HCT116 (cell line): ENCODE data around the gene OR5B21.

Source experiments
- CBX3 ChIP-seq: IDR thresholded peaks from 2 replicates; pipeline ENCODE4 v1.6.1; 2012; ENCODE audit warnings: low read depth
- FOSL1 ChIP-seq: IDR thresholded peaks from 2 replicates; pipeline ENCODE4 v1.6.1; 2012; ENCODE audit warnings: low read depth
- POLR2A ChIP-seq: IDR thresholded peaks from 2 replicates; pipeline ENCODE4 v1.7.0; 2011; ENCODE audit warnings: borderline replicate concordance; ENCODE audit not compliant: insufficient read depth, insufficient read length; ENCODE audit errors: extremely low read depth
- POLR2AphosphoS5 ChIP-seq: IDR thresholded peaks from 2 replicates; pipeline ENCODE4 v1.6.1; 2011; ENCODE audit warnings: mild to moderate bottlenecking, low read depth, low read length, moderate library complexity
- SIN3A ChIP-seq: IDR thresholded peaks from 2 replicates; pipeline ENCODE4 v1.6.1; 2012; ENCODE audit warnings: low read depth
- TCF7L2 ChIP-seq: IDR thresholded peaks from 2 replicates; pipeline ENCODE4 v1.7.0; 2011; ENCODE audit warnings: borderline replicate concordance, inconsistent platforms; ENCODE audit not compliant: insufficient read depth, insufficient read length; ENCODE audit errors: extremely low read depth
- TF ChIP-seq, protein P1 (sequence below), 3 experiments: fragments of 200-600 bp in 1 of 3; sonication (generic) in 1 of 3; IDR thresholded peaks in 2 of 3; conservative IDR thresholded peaks in 1 of 3; 2 replicates each; pipeline ENCODE4 v1.5.1; 2012 to 2017; ENCODE audit warnings: low read depth in 2 of 3, low read length in 2 of 3, antibody characterized with exemption in 1 of 3, borderline replicate concordance in 1 of 3, control low read depth in 1 of 3, mild to moderate bottlenecking in 1 of 3, mixed read lengths in 1 of 3, mixed run types in 1 of 3, moderate library complexity in 1 of 3; ENCODE audit not compliant: insufficient read depth in 1 of 3
- TF ChIP-seq, protein P2 (sequence below): IDR thresholded peaks from 2 replicates; pipeline ENCODE4 v1.6.1; 2012; ENCODE audit warnings: low read depth
- TF ChIP-seq, protein P3 (sequence below): IDR thresholded peaks from 2 replicates; pipeline ENCODE4 v1.6.1; 2012

DNA sequence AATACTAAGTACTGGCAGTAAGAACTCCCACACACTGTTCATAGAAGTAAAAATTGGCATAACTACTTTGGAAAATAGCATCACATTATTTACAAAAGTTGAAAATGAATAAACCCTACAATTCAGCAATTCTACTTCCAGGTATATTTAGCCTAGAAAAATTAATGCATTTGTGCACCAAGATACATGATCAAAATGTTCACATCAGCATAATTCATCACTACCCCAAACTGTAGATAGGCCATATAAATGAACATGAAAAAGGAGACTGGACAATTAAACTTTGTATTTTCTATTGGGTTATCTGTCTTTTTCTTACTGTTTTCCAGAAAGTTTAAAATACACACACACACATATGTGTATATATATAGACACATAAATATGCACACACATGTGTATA, 5.9 kb downstream of the OR5B21 start:
- TF ChIP-seq, protein P1, sequence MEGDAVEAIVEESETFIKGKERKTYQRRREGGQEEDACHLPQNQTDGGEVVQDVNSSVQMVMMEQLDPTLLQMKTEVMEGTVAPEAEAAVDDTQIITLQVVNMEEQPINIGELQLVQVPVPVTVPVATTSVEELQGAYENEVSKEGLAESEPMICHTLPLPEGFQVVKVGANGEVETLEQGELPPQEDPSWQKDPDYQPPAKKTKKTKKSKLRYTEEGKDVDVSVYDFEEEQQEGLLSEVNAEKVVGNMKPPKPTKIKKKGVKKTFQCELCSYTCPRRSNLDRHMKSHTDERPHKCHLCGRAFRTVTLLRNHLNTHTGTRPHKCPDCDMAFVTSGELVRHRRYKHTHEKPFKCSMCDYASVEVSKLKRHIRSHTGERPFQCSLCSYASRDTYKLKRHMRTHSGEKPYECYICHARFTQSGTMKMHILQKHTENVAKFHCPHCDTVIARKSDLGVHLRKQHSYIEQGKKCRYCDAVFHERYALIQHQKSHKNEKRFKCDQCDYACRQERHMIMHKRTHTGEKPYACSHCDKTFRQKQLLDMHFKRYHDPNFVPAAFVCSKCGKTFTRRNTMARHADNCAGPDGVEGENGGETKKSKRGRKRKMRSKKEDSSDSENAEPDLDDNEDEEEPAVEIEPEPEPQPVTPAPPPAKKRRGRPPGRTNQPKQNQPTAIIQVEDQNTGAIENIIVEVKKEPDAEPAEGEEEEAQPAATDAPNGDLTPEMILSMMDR (IDR thresholded peaks at IDR 0.05 in 2 of 3, conservative IDR thresholded peaks at IDR 0.05 in 1 of 3; ENCODE audit: borderline replicate concordance in 1 of 3, insufficient read depth in 1 of 3, low read depth in 2 of 3, low read length in 2 of 3): no peak
- TF ChIP-seq POLR2AphosphoS5: no peak
- TF ChIP-seq FOSL1: no peak
- TF ChIP-seq, protein P2, sequence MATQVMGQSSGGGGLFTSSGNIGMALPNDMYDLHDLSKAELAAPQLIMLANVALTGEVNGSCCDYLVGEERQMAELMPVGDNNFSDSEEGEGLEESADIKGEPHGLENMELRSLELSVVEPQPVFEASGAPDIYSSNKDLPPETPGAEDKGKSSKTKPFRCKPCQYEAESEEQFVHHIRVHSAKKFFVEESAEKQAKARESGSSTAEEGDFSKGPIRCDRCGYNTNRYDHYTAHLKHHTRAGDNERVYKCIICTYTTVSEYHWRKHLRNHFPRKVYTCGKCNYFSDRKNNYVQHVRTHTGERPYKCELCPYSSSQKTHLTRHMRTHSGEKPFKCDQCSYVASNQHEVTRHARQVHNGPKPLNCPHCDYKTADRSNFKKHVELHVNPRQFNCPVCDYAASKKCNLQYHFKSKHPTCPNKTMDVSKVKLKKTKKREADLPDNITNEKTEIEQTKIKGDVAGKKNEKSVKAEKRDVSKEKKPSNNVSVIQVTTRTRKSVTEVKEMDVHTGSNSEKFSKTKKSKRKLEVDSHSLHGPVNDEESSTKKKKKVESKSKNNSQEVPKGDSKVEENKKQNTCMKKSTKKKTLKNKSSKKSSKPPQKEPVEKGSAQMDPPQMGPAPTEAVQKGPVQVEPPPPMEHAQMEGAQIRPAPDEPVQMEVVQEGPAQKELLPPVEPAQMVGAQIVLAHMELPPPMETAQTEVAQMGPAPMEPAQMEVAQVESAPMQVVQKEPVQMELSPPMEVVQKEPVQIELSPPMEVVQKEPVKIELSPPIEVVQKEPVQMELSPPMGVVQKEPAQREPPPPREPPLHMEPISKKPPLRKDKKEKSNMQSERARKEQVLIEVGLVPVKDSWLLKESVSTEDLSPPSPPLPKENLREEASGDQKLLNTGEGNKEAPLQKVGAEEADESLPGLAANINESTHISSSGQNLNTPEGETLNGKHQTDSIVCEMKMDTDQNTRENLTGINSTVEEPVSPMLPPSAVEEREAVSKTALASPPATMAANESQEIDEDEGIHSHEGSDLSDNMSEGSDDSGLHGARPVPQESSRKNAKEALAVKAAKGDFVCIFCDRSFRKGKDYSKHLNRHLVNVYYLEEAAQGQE: no peak
- TF ChIP-seq TCF7L2: no peak
- no peak for TF ChIP-seq POLR2A
- no peak for TF ChIP-seq CBX3
- TF ChIP-seq, protein P3, sequence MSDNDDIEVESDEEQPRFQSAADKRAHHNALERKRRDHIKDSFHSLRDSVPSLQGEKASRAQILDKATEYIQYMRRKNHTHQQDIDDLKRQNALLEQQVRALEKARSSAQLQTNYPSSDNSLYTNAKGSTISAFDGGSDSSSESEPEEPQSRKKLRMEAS: no peak
- TF ChIP-seq SIN3A: no peak
